Measurements from ENCODE around the gene LHX6.

The LHX6 gene

DNA sequence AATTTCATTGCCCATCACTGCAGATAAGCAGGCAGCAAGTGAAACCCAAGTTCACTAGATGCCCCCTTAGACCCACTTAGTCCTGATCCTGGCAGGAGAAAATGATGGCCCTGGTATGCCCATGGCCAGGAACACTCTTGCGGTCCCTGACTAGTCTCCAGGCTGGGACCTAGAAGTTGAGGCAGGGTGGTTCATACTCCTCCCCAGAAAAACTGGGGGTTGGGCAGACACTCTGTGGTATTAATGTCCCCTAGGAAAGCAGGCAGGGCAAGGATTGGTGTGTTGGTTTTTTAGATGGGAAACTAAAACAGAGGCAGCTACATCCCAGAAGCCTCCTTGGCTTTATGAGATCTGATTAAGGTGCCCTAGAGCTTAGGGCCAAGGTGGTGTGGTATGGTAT is 13.1 kb downstream of the LHX6 start:
- no peak for DNase-seq

- no peak for DNase-seq
Observed at GRCh38 chr9:122214507-122214906, 14.2 kb downstream of the LHX6 start.

- peak; percentile 53 for DNase-seq
Observed at GRCh38 chr9:122213589-122214413, 15.0 kb downstream of the LHX6 start.

GRCh38 chr9:122213102-122213588 is 15.6 kb downstream of the LHX6 start:
- DNase-seq, result no peak

DNA sequence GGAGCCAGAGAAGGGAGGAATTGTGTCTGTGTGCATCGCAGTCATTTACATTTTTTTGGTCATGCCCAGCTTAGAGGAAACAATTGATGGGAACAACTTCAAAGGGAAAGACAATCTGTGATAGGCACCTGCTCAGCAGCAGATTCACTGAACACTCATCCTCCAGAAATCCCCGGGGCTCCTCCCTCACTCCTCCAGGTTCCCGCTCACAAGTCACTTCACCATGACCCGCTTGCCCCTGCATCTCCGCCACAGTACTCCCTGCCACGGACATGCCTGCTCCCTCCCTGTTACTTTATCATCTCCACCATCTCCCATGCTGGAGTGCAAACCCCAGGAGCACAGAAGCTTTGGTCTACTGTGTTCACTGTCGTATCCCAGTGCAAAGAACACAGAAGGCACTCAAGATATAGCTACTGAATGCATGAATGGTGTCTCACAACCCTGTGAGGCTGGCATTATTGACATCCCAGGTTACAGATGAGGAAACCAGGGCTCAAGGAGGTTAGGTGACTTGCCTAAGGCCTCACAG is 16.2 kb downstream of the LHX6 start:
- no peak for DNase-seq

DNA sequence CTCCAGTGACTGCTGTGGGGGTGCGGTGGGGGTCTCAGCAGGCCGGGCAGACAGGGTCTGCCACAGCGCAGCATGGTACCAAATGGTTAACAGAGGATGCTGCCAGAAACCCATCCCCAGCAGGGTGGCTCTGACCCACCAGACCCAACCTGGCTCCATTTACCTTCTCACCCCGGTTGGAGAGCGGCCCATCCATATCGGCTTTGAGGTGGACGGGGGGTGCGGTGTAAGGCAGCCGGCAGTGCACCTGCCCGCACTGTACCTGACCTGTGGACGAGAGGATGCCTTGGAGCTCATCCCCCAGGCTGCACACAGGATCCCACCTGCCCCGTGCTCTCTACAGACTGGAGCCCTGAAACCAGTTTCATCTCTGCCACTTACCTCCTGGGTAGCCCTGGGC is 19.3 kb downstream of the LHX6 start:
- DNase-seq, result no peak

GRCh38 chr9:122207096-122207495 is 21.7 kb downstream of the LHX6 start:
- no peak for DNase-seq

DNA sequence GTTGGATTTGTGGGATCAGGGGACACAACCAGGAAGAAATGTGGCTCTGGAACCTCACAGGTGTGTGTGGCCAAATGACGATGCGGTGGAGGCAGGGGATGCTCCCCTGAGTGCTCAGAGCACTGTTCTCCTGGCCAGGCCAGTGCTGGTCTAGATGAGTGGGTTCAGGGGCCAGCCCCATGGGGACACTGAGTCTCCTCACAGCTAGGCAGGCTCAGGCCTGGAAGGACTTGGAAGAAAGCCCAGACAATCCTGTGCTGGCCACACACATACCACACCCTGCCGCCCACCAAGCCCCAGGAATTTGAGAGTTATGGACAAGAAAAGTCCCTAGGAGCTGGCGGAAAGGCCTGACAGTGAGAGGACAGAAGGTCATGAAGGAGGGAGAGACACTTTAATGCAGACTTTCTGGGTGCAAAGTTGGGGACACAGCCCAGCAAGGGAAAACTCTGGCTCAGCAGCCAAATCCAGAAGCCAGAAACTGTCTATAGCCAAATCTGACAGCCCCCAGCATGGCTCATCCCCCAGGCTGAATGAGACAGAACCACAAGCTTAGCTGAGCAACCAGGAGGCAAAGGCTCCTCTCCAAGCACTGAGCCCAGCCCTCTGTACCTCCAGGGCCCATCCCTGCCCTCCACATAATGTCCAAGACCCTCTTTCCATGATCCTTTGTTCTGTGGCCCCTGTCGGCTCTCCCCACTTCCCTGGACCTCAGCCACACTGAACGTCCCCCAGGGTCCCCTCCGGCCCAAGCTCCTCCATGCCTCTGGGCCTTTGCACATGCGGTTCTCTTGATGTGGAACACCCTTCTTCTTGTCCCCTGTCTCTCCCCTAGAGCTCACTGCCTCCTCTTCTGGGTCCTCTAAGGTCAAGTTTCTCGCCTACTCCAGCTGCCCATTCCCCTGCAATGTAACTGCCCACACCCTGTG is 22.4 kb downstream of the LHX6 start:
- no peak for DNase-seq

DNA sequence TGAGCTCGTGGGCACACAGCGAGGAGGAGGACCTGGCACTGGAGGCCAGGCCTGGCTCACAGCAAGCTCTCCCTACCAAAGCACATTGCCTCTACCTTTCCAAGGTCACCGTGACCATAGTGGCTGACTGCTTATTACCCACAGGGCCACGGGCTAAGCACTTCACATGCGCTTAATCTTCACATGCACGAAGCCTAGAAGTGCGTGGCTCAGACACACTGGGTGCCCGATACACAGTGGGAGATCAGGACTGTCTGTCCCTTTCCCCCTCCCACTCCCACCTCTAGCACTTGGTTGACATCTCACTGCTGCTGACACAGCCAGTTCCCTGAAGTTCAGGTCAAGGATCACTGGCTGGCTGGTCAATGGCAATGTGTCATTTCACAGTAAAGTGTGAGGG is 23.6 kb downstream of the LHX6 start:
- no peak for DNase-seq

DNA sequence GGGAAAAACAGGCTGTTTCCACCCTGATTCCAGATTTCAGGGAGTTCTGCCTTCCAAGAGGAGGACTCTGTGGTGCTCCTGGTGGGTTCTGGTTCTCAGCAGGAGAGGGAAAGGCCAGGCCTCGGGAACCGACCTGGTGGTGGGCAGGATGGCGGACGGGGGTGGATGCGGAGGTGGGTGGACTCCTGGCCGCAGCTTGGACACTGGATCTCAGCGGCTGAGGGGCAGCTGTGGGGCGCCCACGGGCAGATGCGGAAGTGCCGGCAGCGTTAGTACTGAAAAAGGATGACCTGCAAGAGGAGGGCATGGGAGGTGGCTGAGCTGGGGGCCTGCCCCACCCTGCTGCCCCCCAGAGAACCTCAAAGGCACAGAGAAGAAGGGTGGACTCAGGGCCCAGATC is 24.3 kb downstream of the LHX6 start:
- DNase-seq, result no peak

DNA sequence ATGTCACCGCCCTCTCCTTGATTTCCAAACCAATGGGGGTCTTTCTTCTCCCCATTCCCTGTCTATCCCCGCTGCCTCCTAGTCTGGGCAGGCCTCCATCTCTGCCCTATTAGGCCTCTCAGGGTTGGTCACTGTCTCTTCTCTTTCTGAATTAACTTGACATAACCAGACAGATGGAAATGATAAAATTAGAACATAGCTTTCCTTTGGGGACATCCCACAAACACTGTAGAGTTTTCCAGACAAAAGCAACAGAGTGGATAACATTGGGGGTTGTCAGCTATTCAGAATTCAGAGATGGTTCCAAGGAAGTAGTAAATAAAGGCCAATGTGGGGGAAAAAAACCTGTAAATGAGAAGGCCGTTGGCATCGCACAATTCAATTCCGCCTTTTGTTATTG is 24.7 kb downstream of the LHX6 start:
- no peak for DNase-seq

DNA sequence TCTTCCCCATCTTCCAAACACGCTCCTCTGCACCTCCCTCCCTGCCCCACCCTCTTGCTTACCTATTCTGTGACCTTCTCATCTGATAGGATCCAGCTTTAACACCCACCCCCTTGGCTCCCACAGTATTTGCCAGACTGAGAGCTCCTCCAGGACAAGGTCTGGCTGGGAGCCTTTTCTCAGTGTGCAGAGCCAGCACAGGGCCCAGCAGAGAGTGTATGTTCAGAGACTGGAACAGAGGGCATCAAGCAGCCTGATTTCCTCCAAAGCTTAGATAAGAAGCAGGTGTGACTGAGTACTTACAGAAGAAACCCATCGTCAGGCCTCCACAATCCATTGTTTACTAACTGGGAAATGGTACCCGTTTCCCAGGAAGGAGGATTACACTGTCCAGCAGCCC is 26.6 kb downstream of the LHX6 start:
- DNase-seq, result no peak

DNA sequence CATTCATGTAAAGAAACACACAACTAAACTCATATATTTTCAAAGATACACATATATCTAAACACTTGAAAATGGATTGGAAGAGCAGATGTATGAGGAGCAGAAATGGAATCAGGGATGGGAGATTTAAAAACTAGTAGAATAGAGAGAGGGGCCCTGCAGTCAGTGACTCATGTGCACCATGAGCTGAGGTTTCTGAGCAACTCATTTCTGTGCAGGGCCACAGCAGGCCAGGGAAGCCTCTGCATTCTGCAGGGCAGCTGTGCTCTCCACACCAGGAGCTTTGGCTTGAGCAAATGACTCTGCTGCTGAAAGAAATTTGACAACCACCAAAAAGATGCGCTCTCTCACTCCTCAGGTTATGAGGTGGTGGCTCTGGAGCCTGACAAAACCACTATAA is 27.1 kb downstream of the LHX6 start:
- DNase-seq, result no peak

DNA sequence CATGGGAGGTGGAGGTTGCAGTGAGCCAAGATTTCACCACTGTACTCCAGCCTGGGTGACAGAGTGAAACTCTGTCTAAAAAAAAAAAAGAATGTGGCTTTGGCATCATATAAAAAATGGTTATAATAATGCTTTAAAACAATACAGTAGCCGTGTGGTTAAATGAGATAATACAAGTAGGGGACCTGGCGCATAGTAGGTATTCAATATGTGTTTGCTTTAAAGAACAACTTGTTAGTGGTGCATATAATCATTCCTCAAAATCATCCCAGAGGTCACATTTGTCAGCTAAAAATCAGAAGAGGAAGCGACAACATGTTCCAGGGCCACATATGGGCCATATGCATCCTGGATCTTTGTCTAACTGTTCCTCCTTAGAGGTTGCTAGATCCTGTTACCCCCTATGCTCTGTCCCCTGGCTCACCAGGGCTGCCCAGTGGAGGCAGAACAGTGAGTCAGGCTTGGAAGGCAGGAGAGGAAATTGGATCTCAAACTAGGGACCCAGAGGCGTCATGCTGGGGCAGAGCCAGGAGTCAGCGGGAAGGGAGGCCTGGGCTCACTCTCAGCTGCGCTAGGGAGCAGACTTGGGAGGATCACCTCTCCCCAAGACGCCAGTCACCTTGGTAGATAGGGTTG is 27.7 kb downstream of the LHX6 start:
- no peak for DNase-seq

- no peak for DNase-seq
Observed at GRCh38 chr9:122197882-122198281, 30.9 kb downstream of the LHX6 start.

GRCh38 chr9:122197426-122197825 is 31.3 kb downstream of the LHX6 start:
- DNase-seq, result no peak

GRCh38 chr9:122195875-122196274 is 32.9 kb downstream of the LHX6 start:
- DNase-seq, result no peak

DNA sequence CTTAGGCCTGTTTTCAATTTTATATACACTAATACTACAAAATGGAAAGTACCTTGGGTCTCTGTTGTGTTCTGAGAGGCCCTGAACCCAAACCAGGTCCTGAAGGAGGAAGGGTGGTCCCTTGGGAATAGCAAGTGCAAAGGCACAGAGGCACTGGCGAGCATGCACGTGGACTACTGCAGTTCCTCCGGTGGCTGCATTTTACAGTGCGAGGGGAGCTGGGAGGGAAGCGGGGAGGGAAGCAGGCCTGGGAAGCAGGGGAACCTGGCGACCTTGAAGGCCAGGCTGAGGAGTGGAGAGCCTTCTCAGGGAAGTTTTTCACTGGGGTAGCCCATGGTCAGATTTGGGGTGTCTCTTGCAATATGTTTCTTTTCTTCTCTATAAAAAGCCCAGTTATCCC is 35.1 kb downstream of the LHX6 start:
- DNase-seq, result no peak

DNA sequence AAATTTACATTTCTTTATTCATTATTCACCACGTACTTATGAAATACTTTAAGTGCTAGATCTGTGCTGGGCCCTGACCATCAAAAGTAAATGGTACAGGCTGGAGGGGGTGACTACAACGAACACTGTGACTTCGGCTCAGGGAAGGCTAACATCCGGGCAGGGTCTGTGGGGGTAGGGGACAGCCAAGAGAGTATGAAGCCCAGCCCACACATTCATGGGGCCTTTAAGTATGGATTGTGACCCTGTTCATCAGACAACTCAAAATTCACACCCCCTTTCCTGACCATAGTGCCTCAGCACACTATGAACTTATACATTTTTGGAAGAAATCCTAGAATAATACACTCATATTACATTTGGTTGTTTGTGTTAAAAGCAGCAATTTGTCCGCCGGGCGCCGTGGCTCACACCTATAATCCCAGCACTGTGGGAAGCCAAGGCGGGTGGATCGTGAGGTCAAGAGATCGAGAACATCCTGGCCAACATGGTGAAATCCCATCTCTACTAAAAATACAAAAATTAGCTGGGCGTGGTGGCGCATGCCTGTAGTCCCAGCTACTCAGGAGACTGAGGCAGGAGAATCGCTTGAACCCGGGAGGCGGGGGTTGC is 35.7 kb downstream of the LHX6 start:
- no peak for DNase-seq

DNA sequence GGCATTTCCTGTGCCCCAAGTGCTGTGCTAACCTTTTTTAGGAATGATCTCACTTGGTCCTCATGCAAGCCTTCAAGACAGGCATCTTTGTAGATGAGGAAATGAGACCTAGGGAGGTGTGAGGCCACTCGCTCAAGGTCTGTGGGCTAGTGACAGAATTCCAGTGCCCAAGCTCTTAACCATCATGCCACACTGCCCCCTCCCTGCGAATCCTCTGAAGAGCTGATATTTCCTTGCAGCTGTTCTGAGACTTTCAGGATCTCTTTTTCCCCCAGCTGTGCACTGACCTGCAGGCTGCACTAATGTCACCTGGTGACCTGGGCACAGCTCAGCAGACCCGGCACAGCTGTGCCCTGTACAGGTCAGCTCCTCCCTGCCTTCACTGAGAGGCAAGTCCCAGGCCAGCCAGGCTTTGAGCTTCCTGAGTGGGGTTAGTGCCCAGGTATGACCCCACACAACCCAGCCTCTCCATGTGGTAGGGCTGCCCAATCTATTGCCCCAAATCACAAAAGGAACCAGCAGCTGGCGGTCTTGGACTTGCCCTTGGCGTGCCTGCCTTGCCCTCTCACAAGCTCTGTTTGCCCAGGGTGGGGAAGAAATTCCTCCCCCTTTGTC is 36.4 kb downstream of the LHX6 start:
- no peak for DNase-seq

DNA sequence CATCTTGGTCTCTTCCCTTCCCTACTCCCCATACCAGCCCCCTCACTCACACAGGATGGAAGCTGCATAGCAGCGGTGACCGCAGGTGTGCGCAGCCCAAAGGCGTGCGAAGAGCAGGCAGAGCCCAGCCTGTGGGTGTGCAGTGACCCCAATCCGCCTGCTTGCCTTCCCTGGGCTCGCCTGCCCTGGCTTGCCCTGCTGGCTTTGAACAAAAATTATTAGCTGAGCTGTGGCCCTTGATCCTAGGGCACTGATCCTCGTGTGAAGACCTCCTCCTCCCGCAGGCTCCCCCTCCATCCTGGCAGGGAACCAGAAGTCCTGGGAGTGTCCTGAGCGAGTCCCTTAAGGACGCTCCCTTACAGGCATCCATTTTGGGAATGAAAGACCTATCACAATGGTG is 37.2 kb downstream of the LHX6 start:
- DNase-seq, result no peak
